ENCODE results near the gene PKN3.

The PKN3 gene

DNA sequence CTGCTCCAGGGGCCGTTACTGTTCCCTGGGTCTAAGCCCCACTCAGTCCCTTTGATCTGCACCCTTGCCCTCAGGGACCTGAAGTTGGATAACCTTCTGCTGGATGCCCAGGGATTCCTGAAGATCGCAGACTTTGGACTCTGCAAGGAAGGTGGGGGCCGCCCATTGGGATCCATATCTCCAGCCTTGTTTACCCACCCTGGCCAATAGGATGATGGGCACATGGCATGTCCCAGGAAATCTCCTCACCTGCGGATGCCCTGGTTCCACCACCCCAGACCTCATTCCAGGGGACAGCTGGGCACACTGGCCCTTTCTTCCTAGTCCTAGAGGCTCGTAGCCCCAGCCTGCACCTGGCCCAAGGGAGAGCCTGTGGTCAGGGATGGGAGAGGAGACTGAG is 16.2 kb downstream of the PKN3 start:
- no peak for DNase-seq

GRCh38 chr9:128719919-128720605 is 17.8 kb downstream of the PKN3 start:
- DNase-seq: no peak

GRCh38 chr9:128720841-128721486 is 18.7 kb downstream of the PKN3 start:
- DNase-seq: no peak

- DNase-seq: no peak
Observed at GRCh38 chr9:128721487-128722010, 19.2 kb downstream of the PKN3 start.

DNA sequence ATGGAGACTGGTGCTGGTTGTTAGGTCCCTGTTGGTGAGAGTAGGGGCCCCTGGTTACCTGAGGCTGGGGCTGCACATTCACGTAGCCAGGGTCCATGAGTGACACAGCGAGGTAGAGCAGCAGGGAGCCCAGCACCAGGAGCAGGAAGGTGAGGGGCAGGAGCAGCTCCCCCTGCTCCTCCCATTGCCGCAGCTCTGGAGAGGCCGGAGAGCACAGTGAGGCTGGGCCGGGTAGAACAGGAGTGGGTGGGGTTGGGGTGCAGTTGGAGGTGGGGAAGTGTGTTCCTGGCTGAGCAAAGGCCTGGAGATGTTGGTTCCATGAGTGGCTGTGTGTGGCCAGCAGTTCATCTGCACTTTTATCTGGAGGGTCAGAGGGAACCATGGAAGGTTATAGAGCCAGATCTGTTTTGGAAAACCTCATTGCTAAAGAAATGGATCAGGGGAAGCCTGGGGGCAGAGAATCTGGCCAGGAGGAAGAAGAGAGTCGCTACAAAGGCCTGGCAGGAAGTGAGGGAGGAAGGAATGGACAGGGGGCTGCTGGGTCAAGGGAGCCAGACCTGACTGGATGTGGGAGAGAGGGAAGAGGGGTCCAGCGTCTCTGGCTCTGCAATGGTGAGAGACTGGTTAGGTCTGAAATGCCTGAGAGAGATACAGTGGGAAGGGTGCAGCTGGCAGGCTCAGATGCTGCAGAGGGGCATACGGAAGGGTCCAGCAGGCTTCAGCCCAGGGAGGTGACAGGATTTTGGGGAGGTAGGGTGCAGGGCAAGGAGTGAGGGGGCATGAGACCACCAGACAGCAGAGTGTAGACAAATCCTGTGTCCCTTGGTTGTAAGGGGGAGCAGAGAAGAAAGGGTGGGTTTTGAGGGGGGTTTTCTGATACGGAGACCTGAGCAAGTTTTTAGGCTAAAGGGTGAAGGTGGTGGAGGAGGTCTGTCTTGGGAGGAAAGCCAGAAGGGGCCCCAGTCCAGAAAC is 20.4 kb downstream of the PKN3 start:
- no peak for DNase-seq

GRCh38 chr9:128723352-128723865 is 21.1 kb downstream of the PKN3 start:
- DNase-seq: no peak

GRCh38 chr9:128723866-128724743 is 21.8 kb downstream of the PKN3 start, which contains the start of gene ZDHHC12:
TSS of gene ZDHHC12 (minus strand) at chr9:128724127. CDS start at chr9:128724093, 34 bp downstream.
- peak; percentile 96 for DNase-seq

DNA sequence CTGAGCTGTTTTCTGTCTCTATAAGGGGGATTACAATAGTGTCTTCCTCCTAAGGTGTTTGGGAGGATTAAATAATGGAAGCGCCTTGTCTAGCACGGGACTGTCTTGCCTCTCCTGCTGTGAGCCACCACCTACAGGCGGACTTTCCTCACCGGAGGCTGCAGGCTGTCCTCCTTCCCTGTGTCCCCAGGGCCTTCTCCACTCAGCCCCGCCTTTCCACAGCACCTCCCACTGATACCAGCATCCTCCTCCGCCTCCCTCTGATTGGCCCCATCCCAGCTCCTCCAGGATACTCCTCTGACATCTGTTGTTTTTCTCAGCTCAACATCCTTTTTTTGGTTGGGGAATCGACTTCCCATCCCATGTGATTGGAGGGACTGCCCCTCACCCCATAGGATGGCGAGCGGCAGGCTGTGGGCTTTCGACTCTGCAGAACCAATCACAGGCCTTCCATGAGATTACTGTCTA is 22.5 kb downstream of the PKN3 start:
- peak; percentile 90 for DNase-seq

- DNase-seq: no peak
Observed at GRCh38 chr9:128727640-128728248, 25.4 kb downstream of the PKN3 start.

DNA sequence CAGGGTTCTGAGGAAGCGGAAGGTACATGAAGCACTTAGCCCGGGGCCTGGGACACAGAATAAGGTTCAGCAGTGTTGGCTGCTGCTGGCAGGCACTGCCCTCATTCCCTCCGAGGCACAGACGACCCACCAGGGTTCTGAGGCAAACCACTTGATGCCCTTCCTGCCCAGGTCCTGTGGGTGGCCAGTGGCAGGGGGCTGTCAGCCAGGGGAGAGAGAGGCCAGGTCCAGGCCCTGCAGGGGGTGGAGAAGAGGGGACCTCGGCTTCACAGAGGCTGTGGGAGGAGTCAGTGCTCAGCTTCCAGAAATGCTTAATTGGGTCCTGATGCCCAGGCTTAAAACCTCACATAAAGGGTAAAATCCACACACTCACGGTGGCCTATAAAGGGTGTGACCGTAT is 26.0 kb downstream of the PKN3 start:
- no peak for DNase-seq

GRCh38 chr9:128729302-128729701 is 27.0 kb downstream of the PKN3 start:
- DNase-seq: no peak

DNA sequence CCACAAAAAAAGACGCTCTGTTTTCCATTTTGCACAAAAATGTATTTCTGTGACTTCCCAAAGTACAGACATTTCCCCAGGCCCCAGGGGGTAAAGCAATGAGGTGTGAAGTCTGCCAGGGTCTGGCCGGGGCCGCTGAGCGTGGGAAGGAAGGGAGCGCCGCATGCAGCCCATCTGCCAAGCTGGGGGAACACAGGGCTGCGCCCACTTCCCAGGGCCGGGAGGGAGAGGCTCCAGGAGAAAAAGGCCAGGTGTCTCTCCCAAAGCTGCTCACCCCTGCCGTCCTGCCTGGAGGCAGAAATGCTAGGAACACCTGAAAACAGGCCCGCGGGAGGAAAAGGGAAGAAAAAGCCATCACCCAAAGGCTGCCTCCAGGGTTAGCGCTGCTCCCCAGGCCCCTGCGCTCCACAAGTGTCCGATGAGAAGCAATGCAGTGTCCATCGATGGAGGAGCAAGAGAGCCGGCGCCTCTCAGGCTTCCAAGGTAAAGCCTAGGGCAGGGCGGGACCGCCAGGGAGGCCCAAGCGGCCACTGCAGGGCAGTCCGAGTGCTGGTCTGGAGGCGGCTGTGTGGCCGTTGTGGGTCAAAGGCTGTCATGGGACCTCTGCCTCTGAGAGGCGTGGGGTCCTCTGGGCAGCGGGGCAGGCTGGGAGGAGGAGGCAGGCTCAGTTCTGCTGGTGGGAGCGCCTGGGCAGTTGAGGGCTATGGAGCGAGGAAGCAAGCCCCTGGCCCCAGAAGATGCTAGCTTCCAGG is 27.6 kb downstream of the PKN3 start:
- no peak for DNase-seq

GRCh38 chr9:128731093-128731492 is 28.8 kb downstream of the PKN3 start:
- DNase-seq: no peak

GRCh38 chr9:128731691-128732090 is 29.4 kb downstream of the PKN3 start:
- DNase-seq: no peak

- no peak for DNase-seq
Observed at GRCh38 chr9:128732576-128732975, 30.3 kb downstream of the PKN3 start.

- DNase-seq: no peak
Observed at GRCh38 chr9:128733256-128733655, 31.0 kb downstream of the PKN3 start.

GRCh38 chr9:128735373-128735772 is 33.1 kb downstream of the PKN3 start:
- DNase-seq: no peak

- DNase-seq: no peak
Observed at GRCh38 chr9:128742401-128742800, 40.1 kb downstream of the PKN3 start.

DNA sequence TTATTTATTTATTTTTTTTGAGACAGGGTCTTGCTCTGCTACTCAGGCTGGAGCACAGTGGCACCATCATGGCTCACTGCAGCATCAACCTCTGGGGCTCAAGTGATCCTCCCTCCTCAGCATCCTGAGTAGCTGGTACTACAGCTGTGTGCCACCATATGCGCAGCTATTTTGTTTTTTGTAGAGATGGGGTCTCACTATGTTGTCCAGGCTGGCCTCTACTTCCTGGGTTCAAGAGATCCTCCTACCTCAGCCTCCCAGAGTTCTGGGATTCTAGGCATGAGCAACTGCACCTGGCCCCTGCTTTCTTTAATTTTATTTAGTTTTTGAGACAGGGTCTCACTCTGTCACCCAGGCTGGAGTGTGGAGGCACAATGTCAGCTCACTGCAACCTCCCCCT is 41.1 kb downstream of the PKN3 start:
- no peak for DNase-seq

DNA sequence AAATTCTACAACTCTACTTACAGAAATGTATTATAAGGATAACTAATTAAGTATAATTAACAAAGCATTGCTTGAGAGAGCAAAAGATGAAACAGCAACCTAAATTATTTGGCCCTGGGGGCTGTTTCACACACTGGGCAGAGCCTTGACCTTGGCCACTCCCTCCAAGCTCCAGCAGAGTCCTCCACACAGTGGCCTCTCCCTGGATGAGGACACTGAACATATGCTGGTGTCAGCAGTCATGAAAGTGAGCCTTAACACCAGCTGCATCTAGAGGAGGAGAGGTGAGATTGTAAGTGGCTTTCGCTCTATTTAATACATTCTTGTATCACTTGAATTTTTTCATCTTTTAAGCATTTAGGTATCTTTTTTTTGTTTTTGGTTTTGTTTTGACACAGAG is 44.9 kb downstream of the PKN3 start:
- DNase-seq: no peak

All from NCI-H1436 treated with DMSO at 0.1 percent for 48 hours (cell line).